Glomerular endothelial cell (primary cell): ENCODE measurements around the gene PPP1R26. TPM values are rescaled to one million over a fixed set of nuclear protein-coding genes. Genes with fewer than 3 reads are reported as not detected.

Experiments used
- DNase-seq: peaks from one replicate; pipeline ENCODE4 v3.0.0-alpha.2; 2011; ENCODE audit warnings: low read depth, low spot score; ENCODE audit errors: extremely low read depth
- total RNA-seq: library from RNA; depleted of rRNA; stranded (reverse); fragments of >200 nt; gene quantifications from 2 replicates; pipeline ENCODE4 v1.2.3, GENCODE V29; 2015

PPP1R26 gene
- total RNA-seq, 1 donor from 2014 or later = 19.8 TPM

DNA sequence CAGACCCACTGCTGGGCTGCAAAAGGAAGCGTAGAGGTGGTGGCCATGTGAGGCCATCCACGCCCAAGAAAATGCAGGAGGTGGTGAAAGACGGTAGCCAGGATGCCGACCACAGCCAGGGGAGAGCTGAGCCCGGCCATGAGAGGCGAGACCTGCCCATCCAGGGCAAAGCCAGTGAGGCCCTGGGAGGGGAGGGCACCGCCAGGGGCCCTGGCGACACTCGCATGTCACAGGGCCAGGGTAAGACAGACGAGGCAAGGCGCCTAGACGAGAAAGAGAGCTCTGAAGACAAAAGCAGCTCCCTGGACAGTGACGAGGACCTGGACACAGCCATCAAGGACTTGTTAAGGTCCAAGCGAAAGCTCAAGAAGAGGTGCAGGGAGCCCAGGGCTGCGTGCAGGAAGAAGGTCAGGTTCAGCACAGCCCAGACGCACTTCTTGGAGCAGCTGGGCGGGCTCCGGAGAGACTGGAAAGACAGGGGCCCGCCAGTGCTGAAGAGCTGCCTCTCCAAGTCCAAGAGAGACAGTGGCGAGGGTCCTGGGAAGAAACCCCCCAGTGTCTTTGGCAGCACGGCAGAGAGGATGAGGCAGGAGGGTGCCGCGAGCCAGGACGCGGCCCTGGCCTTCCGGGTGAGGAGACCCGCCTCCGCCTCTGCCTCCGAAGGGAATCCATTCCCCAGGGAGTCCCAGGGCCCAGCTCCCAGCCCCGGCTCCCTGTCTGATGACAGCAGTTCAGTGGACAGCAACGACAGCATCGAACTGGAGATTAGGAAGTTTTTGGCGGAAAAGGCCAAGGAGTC, 6.9 kb downstream of the PPP1R26 start:
- DNase-seq = no peak

DNA sequence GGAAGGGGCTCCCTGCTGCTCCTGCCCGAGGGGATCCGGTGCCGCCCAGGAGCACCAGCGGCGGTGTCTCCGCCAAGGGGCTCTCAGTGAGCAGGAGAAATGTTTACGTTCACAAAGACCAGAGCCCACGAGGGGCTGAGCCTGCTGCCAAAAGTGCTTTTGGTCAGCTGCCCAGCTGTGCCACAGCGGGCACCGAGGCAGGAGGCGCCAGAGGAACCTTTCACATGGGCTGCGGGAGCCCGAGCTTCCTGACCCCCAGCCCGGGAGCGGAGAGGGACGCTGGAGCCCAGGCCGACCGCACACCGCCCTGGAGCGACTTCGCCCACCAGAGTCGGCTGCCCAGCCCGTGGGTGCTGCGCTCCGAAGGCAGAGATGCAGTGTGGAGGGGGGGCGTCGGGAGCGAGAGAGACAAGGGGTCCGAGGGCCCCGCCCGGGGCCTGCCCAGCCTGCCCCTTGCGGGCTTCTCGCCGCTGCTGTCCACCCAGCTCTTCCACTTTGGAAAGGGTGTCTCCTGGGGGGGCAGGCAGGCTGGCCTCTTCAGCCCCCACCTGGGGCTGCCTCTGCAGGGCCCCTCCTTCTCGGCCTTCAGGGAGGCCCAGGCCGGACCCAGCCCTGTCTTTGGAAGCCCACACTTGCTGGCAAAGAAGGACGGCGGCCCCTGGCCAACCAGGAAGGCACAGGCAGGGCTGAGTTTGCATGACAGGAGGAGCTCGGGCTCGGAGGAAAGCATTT, 7.9 kb downstream of the PPP1R26 start:
- no peak for DNase-seq

DNA sequence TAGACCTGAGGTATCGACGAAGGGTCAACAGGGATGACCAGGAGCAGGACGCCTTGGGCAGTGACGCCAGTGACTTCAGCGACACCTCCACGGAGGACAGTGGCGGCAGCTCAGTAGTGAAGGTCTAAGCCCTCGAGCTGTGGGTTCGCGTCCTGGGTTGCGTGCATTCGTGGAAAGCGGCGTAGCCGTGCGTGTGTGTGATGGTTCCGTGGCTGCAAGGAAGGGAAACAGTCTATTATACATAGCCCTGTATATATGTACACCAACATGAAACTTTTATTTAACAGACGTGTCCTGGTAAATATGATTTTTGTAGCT, 8.4 kb downstream of the PPP1R26 start:
- no peak for DNase-seq

DNA sequence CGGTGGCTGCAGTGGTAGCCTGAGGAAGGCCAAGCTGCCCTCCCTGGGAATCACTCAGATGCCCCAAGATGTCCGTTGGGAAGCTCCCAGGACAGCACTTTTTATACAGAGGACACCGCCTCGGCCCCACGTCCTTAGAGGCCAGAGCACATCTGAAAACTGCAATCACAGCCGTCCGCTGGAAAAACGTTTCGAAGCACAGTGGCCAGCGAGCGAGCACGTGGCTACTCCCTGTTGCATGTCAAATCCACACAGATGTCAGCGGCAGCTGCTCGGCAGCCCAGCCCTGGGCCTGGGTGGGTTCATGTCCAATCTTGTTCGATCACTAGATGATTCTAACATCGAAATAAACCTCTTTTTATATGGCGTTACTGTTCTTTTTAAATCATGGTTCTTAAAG, 8.9 kb downstream of the PPP1R26 start:
- DNase-seq = no peak

- no peak for DNase-seq
These were observed 9.8 kb downstream of the PPP1R26 start for GRCh38 chr9:135489188-135489906.

- DNase-seq = no peak
These were observed 10.7 kb downstream of the PPP1R26 start for GRCh38 chr9:135490166-135490870.

- DNase-seq = no peak
These were observed 11.4 kb downstream of the PPP1R26 start for GRCh38 chr9:135490980-135491464.

DNA sequence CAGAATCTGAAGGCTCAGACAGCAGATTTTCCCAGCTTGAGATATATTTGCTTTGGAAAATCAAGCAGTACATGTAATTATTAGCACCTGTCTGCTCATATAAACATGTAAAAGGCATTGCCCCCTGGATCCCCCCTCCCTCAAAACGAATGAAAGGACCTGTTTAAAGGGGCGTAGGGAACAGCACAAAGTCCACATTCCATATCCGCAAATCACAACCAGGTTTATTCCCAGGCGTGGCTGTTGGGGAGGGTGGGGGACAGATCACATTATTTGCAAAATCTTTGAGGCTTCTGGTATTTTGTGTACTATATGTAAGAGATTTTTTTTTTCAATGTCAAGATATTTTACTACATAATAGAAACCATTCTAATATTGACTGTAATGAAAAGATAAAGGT, 12.2 kb downstream of the PPP1R26 start:
- DNase-seq = no peak

- no peak for DNase-seq
These were observed 13.5 kb downstream of the PPP1R26 start for GRCh38 chr9:135492886-135493669.

- DNase-seq = no peak
These were observed 15.4 kb downstream of the PPP1R26 start for GRCh38 chr9:135494791-135495559.

DNA sequence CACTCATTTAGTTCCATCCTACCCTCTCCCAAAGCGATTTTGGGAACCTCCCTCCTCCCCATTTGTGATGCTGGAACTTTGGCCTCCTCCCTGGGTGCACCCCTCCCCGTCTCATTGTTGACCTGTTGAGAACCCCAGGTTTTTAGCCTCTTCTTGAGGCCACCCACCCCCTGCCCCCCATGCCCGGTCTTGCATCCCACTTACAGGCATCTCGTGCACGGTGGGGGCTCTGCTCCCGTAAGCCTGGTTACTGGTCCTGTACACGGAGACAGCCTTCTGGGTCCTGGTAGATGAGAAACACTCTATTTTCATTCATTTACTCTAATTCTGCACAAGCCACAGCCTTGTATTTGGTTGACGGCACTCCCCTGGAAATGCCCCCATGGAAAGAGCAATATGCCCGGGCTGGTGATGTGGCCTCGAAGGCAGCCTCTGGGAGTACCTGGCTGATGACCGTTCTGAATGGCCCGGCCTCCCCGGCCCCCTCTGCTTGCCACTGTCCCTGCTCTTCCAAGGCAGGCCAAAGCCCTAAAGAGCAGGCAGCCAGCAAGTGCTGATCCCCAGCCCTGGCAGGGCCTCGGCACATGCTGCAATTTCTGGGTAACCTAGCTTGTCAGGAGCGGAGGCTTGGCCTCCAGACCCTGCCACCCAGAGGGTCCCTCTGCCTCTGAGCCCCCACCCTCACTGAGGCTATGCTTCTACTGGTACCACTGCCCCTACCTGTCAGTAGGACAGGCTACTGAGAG, 19.0 kb downstream of the PPP1R26 start:
- DNase-seq = no peak

GRCh38 chr9:135499326-135500070, 19.9 kb downstream of the PPP1R26 start:
- DNase-seq = peak; percentile 23

- DNase-seq = peak; percentile 22
These were observed 20.5 kb downstream of the PPP1R26 start for GRCh38 chr9:135500071-135500524.

DNA sequence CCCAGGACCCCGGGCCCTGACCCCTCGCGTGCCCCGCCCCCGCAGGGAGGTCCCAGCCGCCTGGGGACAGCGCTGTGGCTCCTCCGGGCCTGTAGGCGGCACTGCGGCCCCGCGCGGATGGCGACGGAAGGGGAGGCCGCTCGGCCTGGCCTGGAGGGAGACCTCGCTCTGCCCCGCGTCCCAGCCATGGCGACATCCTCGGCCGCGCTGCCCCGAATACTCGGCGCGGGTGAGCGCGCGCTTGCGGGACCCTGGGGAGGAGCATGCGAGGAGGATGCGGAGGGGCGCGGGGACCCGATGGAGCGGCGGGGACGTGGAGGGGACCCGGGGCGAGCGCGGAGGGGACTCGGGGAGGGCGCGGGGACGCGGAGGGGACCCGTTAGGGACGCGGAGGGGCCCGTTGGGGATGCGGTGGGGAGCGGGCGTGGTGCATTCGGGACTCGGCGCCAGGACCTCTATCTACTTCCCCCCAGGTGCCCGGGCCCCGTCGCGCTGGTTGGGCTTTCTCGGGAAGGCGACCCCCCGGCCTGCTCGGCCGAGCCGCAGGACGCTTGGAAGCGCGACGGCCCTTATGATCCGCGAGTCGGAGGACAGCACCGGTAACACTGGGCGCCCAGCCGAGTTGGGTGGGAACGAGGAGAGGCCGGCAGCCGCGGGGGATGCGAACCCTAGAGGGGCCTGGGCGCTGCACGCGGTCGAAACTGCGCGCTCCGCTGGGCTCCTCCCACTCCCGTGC, 21.1 kb downstream of the PPP1R26 start, which contains the start of gene MRPS2:
Gene MRPS2 (plus strand): TSS at position 158 of the 736 bp plus-strand sequence. CDS start 29 bp downstream, at position 187.
- no peak for DNase-seq

DNA sequence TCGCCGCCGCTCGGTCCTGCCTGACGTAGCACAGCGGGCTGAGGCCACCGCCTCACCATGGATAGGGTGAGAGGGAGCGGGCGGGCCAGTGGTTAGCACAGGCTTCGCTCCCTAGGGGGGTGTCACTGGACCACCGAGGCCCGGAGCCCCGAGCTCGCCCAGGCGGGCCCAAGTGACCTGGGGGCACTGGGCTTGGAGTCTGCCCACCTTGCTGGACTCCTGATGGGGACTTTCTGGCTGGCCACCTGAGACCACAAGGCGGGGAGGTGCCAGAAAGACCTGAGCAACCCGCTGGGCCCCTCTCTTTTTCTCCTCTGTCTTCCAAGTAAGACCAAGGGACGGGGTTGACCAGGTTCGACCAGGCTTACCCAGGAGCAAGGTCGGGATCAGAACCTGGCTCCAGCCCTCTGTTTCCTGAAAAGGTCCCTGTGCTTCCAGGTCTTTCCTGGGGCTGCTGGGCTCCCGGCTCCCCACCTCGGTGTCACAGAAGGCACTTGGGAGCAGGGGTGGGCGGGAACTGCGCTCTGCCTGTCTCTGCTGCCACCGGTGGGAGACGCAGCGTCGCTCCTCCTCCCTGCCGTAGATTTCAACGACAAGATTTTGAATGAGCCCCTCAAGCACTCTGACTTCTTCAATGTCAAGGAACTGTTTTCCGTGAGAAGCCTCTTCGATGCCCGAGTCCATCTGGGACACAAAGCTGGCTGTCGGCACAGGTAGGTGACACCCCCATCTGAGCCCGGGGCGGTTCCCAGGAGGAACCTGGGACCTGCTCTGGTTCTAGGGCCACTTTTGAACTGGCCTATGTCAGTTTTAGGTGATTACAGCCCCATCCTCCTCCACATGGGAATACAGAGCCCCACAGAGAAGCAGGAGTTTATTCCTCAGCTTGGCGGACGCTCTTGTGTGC, 21.9 kb downstream of the PPP1R26 start:
- DNase-seq = no peak
